Transverse colon (tissue), 4 donors: ENCODE results near the gene APOE.

Experiments
- POLR2A ChIP-seq: fragments of 450-650 bp; IDR thresholded peaks from one replicate; pipeline ENCODE4 v1.6.1; 2016; ENCODE audit warnings: antibody characterized with exemption, mild to moderate bottlenecking, moderate library complexity
- POLR2AphosphoS5 ChIP-seq, 3 donors: sonication (generic); formaldehyde crosslinking; IDR thresholded peaks; one replicate each; pipeline ENCODE4 v1.6.1; 2016; ENCODE audit warnings: antibody characterized with exemption in 3 of 3
- TF ChIP-seq, protein P1 (sequence below), 5 experiments: fragments of 200-600 bp in 3 of 5; fragments of 450-650 bp in 2 of 5; sonication (generic) in 3 of 5; IDR thresholded peaks; 1 replicate in 2 of 5; 2 replicates in 3 of 5; pipeline ENCODE4 v1.5.1; 2016 to 2017; ENCODE audit warnings: antibody characterized with exemption in 5 of 5, inconsistent platforms in 3 of 5, mild to moderate bottlenecking in 2 of 5, moderate library complexity in 1 of 5

DNA sequence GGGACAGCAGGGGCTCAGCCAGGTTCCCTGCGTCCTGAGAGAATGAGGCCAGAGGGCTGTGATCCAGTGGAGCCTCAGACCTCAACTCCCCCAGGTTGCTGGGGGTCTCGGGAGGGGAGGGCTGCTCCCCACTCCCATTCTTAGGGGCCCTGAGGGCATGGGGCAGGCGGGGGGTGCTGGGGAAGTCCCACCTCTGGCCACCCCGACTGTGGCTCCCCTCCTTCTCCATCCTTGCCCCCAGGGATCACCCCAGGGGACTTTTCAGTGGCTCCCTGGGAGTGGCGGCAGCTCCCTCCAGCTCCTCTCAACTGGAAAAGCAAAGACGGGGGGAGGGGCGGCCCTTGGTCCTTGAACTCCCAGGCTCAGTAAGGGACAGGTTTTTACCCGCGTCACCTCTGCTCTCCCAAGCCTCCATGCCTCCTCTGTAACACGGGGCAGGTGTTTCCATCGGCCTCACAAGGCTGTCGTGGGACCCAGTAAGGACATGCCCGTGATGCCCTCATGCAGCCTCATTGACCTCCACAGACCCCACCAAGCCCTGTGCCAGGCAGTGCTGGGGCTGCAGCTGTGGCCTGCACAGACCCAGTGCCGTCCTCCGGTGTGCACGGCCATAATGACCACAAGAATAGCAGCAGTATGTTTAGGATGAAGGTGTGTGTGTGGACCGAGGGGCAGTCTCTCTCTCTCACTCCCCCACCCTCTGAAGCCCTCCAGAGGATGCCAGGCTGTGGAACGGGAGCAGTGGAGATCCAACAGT, 26.1 kb upstream of the APOE start:
- TF ChIP-seq, protein P1, sequence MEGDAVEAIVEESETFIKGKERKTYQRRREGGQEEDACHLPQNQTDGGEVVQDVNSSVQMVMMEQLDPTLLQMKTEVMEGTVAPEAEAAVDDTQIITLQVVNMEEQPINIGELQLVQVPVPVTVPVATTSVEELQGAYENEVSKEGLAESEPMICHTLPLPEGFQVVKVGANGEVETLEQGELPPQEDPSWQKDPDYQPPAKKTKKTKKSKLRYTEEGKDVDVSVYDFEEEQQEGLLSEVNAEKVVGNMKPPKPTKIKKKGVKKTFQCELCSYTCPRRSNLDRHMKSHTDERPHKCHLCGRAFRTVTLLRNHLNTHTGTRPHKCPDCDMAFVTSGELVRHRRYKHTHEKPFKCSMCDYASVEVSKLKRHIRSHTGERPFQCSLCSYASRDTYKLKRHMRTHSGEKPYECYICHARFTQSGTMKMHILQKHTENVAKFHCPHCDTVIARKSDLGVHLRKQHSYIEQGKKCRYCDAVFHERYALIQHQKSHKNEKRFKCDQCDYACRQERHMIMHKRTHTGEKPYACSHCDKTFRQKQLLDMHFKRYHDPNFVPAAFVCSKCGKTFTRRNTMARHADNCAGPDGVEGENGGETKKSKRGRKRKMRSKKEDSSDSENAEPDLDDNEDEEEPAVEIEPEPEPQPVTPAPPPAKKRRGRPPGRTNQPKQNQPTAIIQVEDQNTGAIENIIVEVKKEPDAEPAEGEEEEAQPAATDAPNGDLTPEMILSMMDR (IDR thresholded peaks at IDR 0.05): no peak
- TF ChIP-seq POLR2A: no peak
- no peak for TF ChIP-seq POLR2AphosphoS5 (IDR thresholded peaks at IDR 0.05)
